Stimulated activated naive CD8-positive, alpha-beta T cell treated with anti-CD3 and anti-CD28 coated beads, Interleukin-15, amount 100 ng/mL, for 72 hours (primary cell): ENCODE data around the gene DIPK1B.

Experiments used
- ATAC-seq: fragments of 150-1000 bp; cut with Tn5 transposase; 2 replicates; pipeline ENCODE4 v1.10.0; 2021; ENCODE audit warnings: mild to moderate bottlenecking, moderate library complexity
- DNase-seq, 2 donors: peaks; one replicate each; pipeline ENCODE4 v3.0.0; 2021 to 2022
- H3K27ac Mint-ChIP-seq, 2 donors: one replicate each; pipeline ENCODE4 v1.8.0; 2022; ENCODE audit warnings: mild to moderate bottlenecking in 2 of 2, mixed read lengths in 2 of 2, moderate library complexity in 2 of 2
- H3K27me3 Mint-ChIP-seq: one replicate; pipeline ENCODE4 v1.8.0; 2022; ENCODE audit warnings: mixed read lengths
- H3K4me1 Mint-ChIP-seq: one replicate; pipeline ENCODE4 v1.8.0; 2022; ENCODE audit warnings: mild to moderate bottlenecking, mixed read lengths
- H3K4me3 Mint-ChIP-seq, 2 donors: one replicate each; pipeline ENCODE4 v1.8.0; 2022; ENCODE audit warnings: mild to moderate bottlenecking in 2 of 2, mixed read lengths in 2 of 2, moderate library complexity in 1 of 2
- H3K9me3 Mint-ChIP-seq, 2 donors: one replicate each; pipeline ENCODE4 v1.8.0; 2022; ENCODE audit warnings: mixed read lengths in 2 of 2

Gene DIPK1B

DNA sequence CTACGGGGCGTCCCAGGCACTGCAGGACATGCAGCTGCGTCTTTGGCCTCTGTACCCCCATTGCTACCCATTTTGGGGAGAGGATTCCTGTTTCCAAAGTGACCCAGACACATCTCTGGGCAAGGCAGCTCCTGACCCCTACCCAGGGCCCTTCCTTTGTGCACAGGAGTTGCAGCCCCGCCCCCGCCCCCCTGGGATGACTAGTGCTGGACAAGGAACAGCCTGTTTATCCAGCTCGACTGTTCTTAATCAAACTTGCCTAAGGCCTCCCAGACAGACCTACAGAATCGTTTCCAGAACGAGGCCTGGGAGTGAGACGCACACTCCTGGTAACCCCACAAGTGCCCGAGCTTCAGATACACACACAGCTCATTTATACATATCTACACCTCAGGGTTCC lies 13.2 kb downstream of the DIPK1B start:
- Mint-ChIP-seq H3K27ac (no peak overlapping the region), H3K4me3 (peak overlapping the region; percentile 95 to 98), H3K9me3 (no peaks in the 10 kb centered on the region), H3K4me1 (peaks cover 56% of the 10 kb centered on the region), H3K27me3 (no peaks in the 10 kb centered on the region)
- no peak for ATAC-seq
- DNase-seq, result no peak

DNA sequence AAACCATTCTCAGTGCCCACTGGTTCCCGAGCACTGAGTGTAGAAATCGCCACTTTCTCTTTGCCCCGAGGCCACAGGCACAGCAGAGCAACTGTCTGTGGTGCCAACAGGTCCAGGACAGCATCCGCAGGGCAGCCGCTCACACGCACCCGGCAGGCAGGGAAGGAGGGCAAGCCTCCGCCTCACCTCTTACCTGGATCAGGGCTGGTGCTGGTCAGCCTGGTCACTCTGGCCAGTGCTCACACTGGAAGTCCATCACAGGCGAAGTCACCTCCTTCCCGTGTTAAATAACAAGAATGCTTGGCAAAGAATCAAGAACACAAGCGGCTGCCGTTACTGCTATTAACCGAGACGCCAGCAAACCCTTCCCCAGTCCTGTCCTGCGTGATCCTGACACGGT lies 13.7 kb downstream of the DIPK1B start:
- Mint-ChIP-seq H3K9me3 (no peaks in the 10 kb centered on the region), H3K27me3 (no peaks in the 10 kb centered on the region), H3K4me1 (peaks cover 54% of the 10 kb centered on the region), H3K27ac (peak overlapping the region; percentile 98 to 99), H3K4me3 (peak overlapping the region; percentile 95 to 98)
- no peak for DNase-seq
- no peak for ATAC-seq

DNA sequence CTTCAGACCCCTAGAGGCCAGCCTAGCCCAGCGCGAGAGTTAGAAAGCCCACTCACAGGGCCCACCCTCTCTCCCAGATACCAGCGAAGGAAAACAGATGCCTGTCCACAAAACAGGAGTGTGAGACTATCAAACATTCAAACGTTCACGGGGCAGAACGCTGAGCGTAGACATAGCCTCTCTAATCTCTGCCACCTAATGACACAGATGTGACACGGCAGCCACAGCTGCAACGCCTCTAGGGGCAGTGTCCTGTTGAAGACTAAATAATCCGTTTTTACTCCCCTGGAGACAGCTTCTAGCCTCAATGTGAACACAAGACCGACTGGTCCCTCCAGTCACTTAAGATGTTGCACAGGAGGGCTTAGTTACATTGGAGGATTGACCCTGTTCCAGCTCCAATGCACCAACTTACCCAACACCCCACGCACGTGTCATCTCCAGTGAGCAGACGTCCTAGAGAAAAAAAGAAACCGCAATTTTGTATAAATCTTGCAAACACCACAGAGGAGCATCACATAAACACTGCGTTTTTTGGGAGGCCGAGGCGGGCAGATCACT lies 14.3 kb downstream of the DIPK1B start:
- ATAC-seq, result peak; percentile 71
- Mint-ChIP-seq H3K9me3 (no peaks in the 10 kb centered on the region), H3K4me1 (peaks cover 52% of the 10 kb centered on the region), H3K27me3 (no peaks in the 10 kb centered on the region), H3K27ac (peak overlapping the region; percentile 98 to 99), H3K4me3 (peak overlapping the region; percentile 95 to 98)
- DNase-seq, result peak; percentile 44 to 59

DNA sequence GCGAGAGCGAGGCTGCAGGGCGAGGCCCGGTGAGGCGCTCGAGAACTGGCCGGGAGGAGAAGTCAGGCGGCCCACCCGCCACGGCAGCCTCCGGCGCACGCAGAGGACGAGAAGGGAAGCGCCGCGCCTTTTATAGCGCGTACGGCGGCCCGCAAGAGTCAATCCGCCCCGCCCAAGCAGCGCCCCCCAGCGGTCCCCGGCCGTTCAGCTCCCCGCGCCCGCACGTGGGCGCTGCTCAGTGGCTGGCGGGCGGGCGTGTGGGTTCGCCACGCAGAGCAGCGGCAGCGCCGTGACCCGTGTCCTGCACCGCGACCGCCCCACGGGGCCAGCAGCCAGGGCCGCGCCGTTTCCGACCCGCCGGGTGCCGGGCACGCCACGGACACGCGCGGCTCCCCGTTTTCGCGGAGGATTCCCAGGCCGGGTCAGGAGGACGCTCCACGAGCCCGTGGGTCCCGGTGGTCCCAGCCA lies 15.7 kb downstream of the DIPK1B start:
- Mint-ChIP-seq H3K27me3 (no peaks in the 10 kb centered on the region), H3K4me1 (peaks cover 61% of the 10 kb centered on the region), H3K9me3 (no peaks in the 10 kb centered on the region), H3K27ac (peak overlapping the region in 1 of 2 donors; percentile 95), H3K4me3 (peak overlapping the region; percentile 95 to 98)
- ATAC-seq (peak; percentile 78), DNase-seq (peak; percentile 94 to 96)

DNA sequence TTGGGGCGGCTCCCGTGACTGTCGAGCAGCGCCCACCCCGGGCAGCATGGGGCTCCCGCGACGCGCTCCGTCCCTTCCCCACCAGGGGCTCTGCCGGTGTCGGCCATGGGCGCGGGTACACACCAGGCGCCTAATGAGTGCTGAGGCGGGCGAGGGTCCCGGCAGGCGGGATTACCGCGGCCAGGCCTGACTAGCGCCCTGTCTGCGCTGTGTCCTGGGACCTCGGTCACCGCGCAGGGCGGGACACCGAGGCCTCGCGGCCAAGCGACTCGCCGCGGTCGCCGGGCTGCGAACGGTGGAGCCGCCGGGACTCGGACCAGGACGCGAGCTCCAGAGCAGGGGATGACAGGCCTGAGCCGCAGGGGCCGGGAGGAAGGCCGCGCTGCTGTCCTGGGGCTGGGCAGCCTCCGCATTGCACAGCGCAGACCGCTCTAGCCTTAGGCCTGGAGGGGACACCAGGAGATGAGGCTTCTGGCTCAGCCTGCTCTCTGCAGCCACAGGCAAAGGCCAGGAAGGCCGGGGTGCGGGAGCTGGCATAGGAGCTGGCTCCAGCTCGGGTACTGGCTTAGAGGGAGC lies 16.3 kb downstream of the DIPK1B start:
- peak; percentile 40 for ATAC-seq
- Mint-ChIP-seq H3K9me3 (no peaks in the 10 kb centered on the region), H3K27ac (peak overlapping the region in 1 of 2 donors; percentile 95), H3K4me3 (peak overlapping the region; percentile 67 to 69), H3K4me1 (peaks cover 56% of the 10 kb centered on the region), H3K27me3 (no peaks in the 10 kb centered on the region)
- no peak for DNase-seq

DNA sequence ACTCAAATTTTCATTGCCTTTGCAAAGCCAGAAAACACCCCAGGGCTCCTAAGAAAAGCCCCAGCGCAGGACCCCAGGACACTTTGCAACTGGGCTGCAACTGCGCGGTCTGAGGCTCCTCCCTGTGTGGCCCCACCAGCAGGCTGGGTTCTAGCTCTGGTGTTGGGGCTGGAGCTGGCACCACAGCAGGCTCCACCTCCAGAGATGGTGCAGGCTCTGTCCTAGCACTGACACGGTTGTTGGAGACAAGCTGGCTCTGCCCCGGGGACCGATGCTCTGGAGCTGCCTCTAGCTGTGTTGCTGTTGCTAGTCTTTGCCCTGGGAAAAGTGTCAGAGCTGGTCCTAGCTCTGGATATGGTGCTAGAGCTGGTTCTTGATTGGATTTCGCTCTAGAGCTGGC lies 16.8 kb downstream of the DIPK1B start:
- no peak for DNase-seq

DNA sequence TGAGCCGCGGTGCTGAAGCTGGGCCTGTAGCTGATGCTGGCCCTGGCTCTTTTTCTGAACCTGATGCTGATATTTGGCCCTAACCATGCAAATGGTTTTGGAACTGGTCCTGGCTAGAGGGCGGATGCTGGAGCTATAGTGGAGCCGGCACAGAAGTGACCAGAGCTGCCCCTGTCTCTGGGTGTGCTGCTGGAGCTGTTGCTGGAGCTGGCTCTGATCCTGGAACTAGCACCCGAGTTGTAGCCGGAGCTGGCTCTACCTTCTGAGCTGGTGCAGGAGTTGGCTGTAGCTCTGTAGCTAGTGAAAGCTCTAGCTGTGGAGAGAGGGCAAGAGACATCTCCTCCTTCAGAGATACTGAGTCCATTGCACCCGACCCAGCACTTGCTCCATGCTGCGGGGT lies 17.6 kb downstream of the DIPK1B start:
- no peak for ATAC-seq
- Mint-ChIP-seq H3K27me3 (no peaks in the 10 kb centered on the region), H3K9me3 (no peaks in the 10 kb centered on the region), H3K27ac (no peak overlapping the region), H3K4me3 (peak overlapping the region; percentile 67 to 69), H3K4me1 (peaks cover 55% of the 10 kb centered on the region)
- DNase-seq, result no peak

More for the DNA sequence above, 16.8 kb downstream of the DIPK1B start:
- Mint-ChIP-seq H3K9me3 (no peaks in the 10 kb centered on the region), H3K27ac (no peak overlapping the region), H3K4me1 (peaks cover 55% of the 10 kb centered on the region), H3K27me3 (no peaks in the 10 kb centered on the region), H3K4me3 (peak overlapping the region; percentile 67 to 69)
- no peak for ATAC-seq

DNA sequence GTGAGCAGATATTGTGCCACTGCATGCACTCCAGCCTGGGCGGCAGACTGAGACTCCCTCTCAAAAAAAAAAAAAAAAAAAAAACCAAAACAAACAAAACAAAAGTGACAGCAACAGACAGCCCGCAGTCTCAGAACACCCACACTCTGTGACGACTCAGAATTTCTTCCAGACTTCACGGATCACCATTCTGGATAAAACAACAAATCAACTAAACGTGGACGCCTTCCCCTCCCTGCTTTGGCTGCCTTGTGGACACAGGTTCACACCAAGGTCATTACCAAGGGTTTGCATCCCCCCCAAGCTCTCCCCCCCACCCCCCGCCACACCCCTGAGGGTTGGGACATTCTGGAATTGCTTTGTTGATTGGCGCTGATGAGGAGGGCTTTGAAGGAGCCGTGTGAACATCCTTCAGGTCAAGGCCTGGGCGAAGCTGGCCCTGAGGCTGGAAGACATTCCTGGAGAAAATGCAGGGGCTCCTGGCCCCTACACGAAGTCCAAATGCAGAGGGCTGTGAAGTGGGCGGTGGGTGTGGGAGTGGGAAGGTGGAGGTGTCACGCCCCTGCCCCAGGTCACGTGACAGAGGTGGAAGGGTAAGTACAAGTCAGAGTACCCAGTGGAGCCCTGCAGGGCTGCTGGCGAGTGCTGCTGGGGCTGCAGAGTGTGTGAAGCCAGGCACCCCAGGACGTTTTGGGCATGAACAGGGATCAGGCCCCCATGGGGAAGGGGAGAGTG lies 20.2 kb downstream of the DIPK1B start:
- Mint-ChIP-seq H3K4me3 (no peak overlapping the region), H3K27ac (no peak overlapping the region), H3K27me3 (no peaks in the 10 kb centered on the region), H3K9me3 (no peaks in the 10 kb centered on the region), H3K4me1 (peaks cover 34% of the 10 kb centered on the region)
- no peak for ATAC-seq
- no peak for DNase-seq

DNA sequence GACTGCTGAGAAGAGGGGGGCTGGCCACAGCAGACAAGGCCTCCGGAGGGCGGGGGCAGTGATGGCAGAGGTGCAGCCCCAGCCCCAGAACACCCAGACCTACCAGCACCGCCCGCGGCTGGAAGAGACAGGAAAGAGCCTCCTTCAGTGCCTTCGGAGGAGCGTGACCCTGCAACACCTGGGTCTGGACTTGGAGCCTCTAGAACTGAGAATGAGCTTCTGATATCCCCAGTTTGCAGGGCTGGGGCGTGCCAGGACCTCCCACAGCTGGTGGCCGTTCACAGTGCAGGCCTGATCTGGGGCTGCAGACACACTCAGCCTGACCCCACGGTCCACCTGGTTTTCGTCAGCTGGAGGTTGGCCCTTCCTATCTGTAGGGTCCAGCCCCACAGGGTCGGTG lies 21.2 kb downstream of the DIPK1B start:
- Mint-ChIP-seq H3K9me3 (no peaks in the 10 kb centered on the region), H3K4me3 (no peak overlapping the region), H3K27ac (no peak overlapping the region), H3K27me3 (no peaks in the 10 kb centered on the region), H3K4me1 (peaks cover 37% of the 10 kb centered on the region)
- ATAC-seq (no peak), DNase-seq (no peak)

DNA sequence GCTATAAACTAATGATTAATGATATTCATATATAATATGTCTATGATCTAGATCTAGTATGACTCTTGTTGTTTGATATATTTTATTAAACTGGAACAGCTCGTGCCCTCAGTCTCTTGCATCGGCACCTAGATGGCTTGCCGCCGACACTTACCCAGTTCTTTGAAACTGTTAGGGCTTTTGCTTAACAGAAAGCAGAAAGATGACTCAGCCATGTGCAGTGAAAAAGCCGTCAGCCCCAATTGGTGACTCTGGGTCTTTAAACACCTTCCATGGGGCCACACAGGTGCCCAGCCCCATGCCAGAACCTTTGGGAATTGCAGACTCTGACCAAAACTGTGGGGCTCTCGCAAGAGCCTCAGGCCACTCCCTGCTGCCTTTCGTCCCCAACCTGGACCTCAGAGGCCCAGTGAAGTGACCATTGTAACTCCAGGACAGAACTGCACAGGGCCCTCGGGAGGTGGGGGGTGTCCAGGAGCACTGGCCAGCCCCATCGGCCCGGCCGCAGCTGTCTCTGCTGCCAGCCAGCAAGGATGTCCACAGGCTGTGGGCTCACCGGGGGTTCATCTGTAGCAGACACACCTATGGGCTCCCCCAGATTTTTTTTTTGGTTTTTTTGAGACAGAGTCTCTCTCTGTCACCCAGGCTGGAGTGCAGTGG lies 22.6 kb downstream of the DIPK1B start:
- Mint-ChIP-seq H3K27me3 (no peaks in the 10 kb centered on the region), H3K9me3 (no peaks in the 10 kb centered on the region), H3K4me3 (no peak overlapping the region), H3K27ac (no peak overlapping the region), H3K4me1 (peaks cover 38% of the 10 kb centered on the region)
- DNase-seq, result no peak
- ATAC-seq, result peak; percentile 70

DNA sequence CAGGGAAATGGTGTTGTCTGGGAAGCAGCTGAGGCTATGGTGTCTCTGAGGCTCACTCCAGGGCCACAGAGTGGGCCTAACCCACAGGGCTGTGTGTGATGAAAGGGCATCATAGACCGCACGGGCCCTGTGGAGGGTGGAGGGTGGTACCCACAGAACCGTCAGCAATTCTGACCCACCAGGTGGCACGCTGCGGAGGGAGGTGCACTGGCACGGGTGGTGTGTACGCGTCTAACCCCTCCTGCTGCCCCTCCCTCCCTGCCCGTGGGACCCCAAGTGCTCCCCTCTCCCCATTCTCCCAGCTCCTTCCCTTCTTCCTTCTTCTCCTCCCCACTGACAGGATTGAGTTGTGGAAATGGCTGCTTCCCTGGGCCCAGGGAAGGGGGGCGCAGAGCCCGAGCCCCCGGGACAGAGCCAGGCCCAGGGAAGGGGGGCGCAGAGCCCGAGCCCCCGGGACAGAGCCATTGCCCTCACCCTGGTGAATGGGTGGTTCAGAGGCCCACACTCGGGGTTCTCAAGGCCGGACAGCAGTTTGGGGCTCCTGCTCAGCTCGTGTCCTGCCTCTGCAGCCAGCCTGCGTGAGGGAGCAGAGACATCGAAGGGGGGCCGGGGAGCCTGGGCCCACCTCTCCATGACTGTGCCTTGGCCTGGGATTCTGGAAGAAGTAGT lies 23.6 kb downstream of the DIPK1B start:
- no peak for DNase-seq
- H3K27ac Mint-ChIP-seq, result no peak overlapping the region
- H3K4me1 Mint-ChIP-seq, result peaks cover 46% of the 10 kb centered on the region
- ATAC-seq, result peak; percentile 16
- H3K4me3 Mint-ChIP-seq, result no peak overlapping the region
- no peaks in the 10 kb centered on the region for H3K9me3 Mint-ChIP-seq
- H3K27me3 Mint-ChIP-seq, result no peaks in the 10 kb centered on the region

DNA sequence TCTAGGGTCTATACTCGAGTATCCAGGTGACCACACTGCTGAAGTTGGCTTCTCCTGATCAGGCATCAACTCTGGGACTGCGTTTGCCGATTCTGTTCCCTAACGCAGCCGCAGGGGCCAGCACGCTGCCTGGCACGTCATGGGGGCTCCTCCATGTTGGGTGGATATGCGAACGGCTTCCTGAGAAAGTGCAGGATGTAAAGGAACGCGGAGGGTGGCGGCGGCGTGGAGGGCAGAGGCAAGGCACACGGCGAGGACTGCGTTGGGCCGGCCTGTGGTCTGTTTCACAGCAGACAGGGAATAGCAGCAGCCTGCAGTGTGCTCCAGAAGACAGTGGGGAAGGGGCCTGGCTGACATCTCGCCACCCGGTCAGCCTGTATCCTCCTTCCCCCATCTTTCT lies 26.6 kb downstream of the DIPK1B start:
- DNase-seq, result no peak
- Mint-ChIP-seq H3K27ac (no peak overlapping the region), H3K4me1 (peaks cover 49% of the 10 kb centered on the region), H3K9me3 (no peaks in the 10 kb centered on the region), H3K27me3 (peaks cover 13% of the 10 kb centered on the region), H3K4me3 (no peak overlapping the region)
- ATAC-seq, result no peak

DNA sequence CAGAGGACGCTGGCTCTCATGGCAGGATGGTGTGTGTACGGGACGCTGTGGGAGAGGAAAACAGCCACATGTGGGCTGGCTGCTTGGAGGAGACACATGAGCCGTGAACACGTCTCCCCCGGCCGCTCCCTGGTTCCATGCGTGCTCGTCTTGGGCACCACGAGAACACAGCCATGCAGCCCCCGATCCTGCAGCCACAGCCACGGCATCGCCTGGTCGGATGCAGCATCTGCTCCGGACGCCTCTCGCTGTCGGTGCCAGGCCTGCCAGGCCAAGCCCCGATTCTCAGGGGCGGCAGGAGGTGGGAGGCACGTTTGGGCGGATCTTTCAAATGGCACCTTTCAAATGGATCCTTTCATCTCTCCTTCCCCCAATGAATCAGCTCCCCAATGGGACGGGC lies 27.1 kb downstream of the DIPK1B start:
- H3K9me3 Mint-ChIP-seq, result no peaks in the 10 kb centered on the region
- no peak for ATAC-seq
- no peak overlapping the region for H3K27ac Mint-ChIP-seq
- no peak overlapping the region for H3K4me3 Mint-ChIP-seq
- no peak for DNase-seq
- H3K4me1 Mint-ChIP-seq, result peaks cover 44% of the 10 kb centered on the region
- H3K27me3 Mint-ChIP-seq, result peaks cover 15% of the 10 kb centered on the region

DNA sequence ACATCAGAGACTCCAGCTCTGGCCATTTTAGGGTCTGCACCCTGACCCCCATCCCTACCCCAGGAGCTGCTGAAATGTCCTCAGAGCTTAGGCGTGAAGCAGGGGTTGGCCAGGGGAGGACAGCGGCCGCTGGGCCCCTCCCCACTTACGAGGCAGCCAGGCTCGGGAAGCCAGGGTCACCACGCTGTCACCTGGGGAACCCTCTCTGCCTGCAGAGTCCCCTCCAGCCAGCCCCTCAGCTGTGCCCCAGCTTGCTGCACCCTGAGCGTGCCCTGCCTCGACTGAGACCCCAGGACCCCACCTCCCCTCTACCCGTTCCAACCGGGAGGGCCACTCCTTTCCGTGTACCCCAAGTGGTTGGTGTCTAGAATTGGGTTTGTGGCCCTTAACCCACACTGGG lies 27.7 kb downstream of the DIPK1B start:
- ATAC-seq, result no peak
- peaks cover 41% of the 10 kb centered on the region for H3K4me1 Mint-ChIP-seq
- H3K27me3 Mint-ChIP-seq, result peaks cover 15% of the 10 kb centered on the region
- H3K4me3 Mint-ChIP-seq, result no peak overlapping the region
- no peak for DNase-seq
- no peaks in the 10 kb centered on the region for H3K9me3 Mint-ChIP-seq
- no peak overlapping the region for H3K27ac Mint-ChIP-seq

DNA sequence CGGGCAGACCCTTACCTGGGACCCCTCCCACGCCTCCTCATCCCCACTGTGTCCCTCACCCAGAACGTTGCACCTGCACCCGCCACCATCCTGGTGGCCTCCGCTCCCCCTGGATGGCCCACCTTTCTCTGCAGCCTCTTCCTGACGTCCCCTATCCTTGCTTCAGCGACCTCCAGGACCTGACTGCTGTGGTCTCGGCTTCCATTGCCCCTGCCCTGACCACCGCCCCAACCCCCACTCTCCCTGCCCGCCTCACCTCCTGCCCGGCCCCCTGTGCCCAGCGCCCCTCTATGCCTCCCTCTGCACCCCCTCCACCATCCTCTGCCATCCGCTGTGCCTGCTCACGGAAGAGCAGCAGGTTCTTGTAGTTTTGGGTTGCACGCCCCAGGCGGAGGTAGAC lies 28.1 kb downstream of the DIPK1B start:
- DNase-seq (no peak), ATAC-seq (no peak)
- H3K27ac Mint-ChIP-seq, result peak overlapping the region in 1 of 2 donors; percentile 76
- H3K4me3 Mint-ChIP-seq, result peak overlapping the region; percentile 15 to 31
- peaks cover 15% of the 10 kb centered on the region for H3K27me3 Mint-ChIP-seq
- H3K4me1 Mint-ChIP-seq, result peaks cover 42% of the 10 kb centered on the region
- no peaks in the 10 kb centered on the region for H3K9me3 Mint-ChIP-seq
